IMR-90 (cell line): ENCODE data around the gene PDXK. TPM values are rescaled to one million over a fixed set of nuclear protein-coding genes. Genes with fewer than 3 reads are reported as not detected.

ENCODE experiments used
- ATAC-seq: fragments of 200-7000 bp; cut with Tn5 transposase; 2 replicates; pipeline ENCODE4 v1.9.1; 2020; ENCODE audit warnings: low read depth, mild to moderate bottlenecking, moderate library complexity
- BruUV-seq: library from RNA; stranded (reverse); fragments of 400-500 nt; replicated peaks from 2 replicates; lab custom pipeline; 2021; lab: Mats Ljungman, UMichigan
- CTCF ChIA-PET: fragments of 300-600 bp; formaldehyde crosslinking; extraction: SDS; loops from one replicate; lab custom pipeline; 2021; ENCODE audit warnings: antibody characterized with exemption; lab: Yijun Ruan, JAX
- POLR2A ChIA-PET: fragments of 300-600 bp; sonication (Branson Sonifier 250); formaldehyde crosslinking; loops from one replicate; lab custom pipeline; 2022; ENCODE audit warnings: antibody characterized with exemption; ENCODE audit not compliant: unreplicated experiment; lab: Charles Lee
- DNase-seq: peaks from one replicate; pipeline ENCODE4 v3.0.0; 2013
- H2AFZ ChIP-seq: replicated peaks from 2 replicates; pipeline ENCODE3; 2013; ENCODE audit warnings: low read length, mild to moderate bottlenecking; ENCODE audit not compliant: poor library complexity
- H2AK5ac ChIP-seq: 2 replicates; pipeline ENCODE4 v1.6.1; 2013; ENCODE audit warnings: low read depth, low read length, inconsistent platforms
- H2AK9ac ChIP-seq: replicated peaks from 2 replicates; pipeline ENCODE3; 2013; ENCODE audit warnings: mild to moderate bottlenecking, low read depth, low read length, moderate library complexity; ENCODE audit not compliant: poor library complexity
- H2BK120ac ChIP-seq: 2 replicates; pipeline ENCODE4 v1.6.1; 2013; ENCODE audit warnings: low read depth, low read length, inconsistent platforms
- H2BK15ac ChIP-seq: 3 replicates; pipeline ENCODE4 v1.6.1; 2013; ENCODE audit warnings: low read depth, low read length, inconsistent platforms
- H2BK20ac ChIP-seq: 2 replicates; pipeline ENCODE4 v1.6.1; 2013; ENCODE audit warnings: low read depth, mild to moderate bottlenecking, inconsistent platforms, low read length, moderate library complexity
- H2BK5ac ChIP-seq: 2 replicates; pipeline ENCODE4 v1.6.1; 2013; ENCODE audit warnings: mild to moderate bottlenecking, low read depth, low read length, inconsistent platforms; ENCODE audit not compliant: poor library complexity, severe bottlenecking
- H3K14ac ChIP-seq: replicated peaks from 2 replicates; pipeline ENCODE4 v1.6.1; 2013; ENCODE audit warnings: low read depth, low read length, inconsistent platforms
- H3K18ac ChIP-seq: 2 replicates; pipeline ENCODE4 v1.6.1; 2013; ENCODE audit warnings: low read depth, low read length, control low read depth
- H3K23ac ChIP-seq: 2 replicates; pipeline ENCODE4 v1.6.1; 2013; ENCODE audit warnings: low read depth, low read length, inconsistent platforms
- H3K27ac ChIP-seq: 2 replicates; pipeline ENCODE4 v1.5.1; 2013; ENCODE audit warnings: mild to moderate bottlenecking, control low read depth, low read length; ENCODE audit not compliant: insufficient read depth
- H3K27me3 ChIP-seq: 2 replicates; pipeline ENCODE4 v1.6.1; 2013; ENCODE audit warnings: low read length; ENCODE audit not compliant: control insufficient read depth, insufficient read depth
- H3K36me3 ChIP-seq: 2 replicates; pipeline ENCODE4 v1.6.1; 2013; ENCODE audit warnings: low read length, mixed read lengths; ENCODE audit not compliant: control insufficient read depth, insufficient read depth
- H3K4ac ChIP-seq: 2 replicates; pipeline ENCODE4 v1.6.1; 2013; ENCODE audit warnings: low read depth, low read length, inconsistent platforms
- H3K4me1 ChIP-seq: 2 replicates; pipeline ENCODE4 v1.6.1; 2013; ENCODE audit warnings: low read length, mixed read lengths; ENCODE audit not compliant: control insufficient read depth, insufficient read depth
- H3K4me2 ChIP-seq: 2 replicates; pipeline ENCODE4 v1.6.1; 2013; ENCODE audit warnings: low read depth, mild to moderate bottlenecking, control low read depth, low read length, moderate library complexity
- H3K4me3 ChIP-seq: 2 replicates; pipeline ENCODE4 v1.5.1; 2013; ENCODE audit warnings: low read depth, mild to moderate bottlenecking, control low read depth, low read length, moderate library complexity; ENCODE audit not compliant: insufficient read depth
- H3K56ac ChIP-seq: 2 replicates; pipeline ENCODE4 v1.6.1; 2013; ENCODE audit warnings: low read length, inconsistent platforms; ENCODE audit not compliant: insufficient read depth; ENCODE audit errors: extremely low read depth
- H3K79me1 ChIP-seq, 2 experiments: 2 replicates each; pipeline ENCODE4 v1.6.1; 2013; ENCODE audit warnings: low read length in 2 of 2, inconsistent platforms in 1 of 2, low read depth in 1 of 2
- H3K9ac ChIP-seq: 2 replicates; pipeline ENCODE4 v1.6.1; 2013; ENCODE audit warnings: low read depth, low read length, control low read depth
- H3K9me1 ChIP-seq: 2 replicates; pipeline ENCODE4 v1.6.1; 2013; ENCODE audit warnings: low read length, inconsistent platforms; ENCODE audit not compliant: insufficient read depth
- H3K9me3 ChIP-seq: 2 replicates; pipeline ENCODE4 v1.6.1; 2013; ENCODE audit warnings: low read length; ENCODE audit not compliant: control insufficient read depth, insufficient read depth
- H4K20me1 ChIP-seq: 2 replicates; pipeline ENCODE4 v1.6.1; 2013; ENCODE audit warnings: low read length, inconsistent platforms; ENCODE audit not compliant: insufficient read depth
- H4K5ac ChIP-seq: 2 replicates; pipeline ENCODE4 v1.6.1; 2013; ENCODE audit warnings: mild to moderate bottlenecking, low read depth, low read length, control low read depth
- H4K8ac ChIP-seq, 2 experiments: 2 replicates each; pipeline ENCODE4 v1.6.1; 2013; ENCODE audit warnings: low read depth in 2 of 2, low read length in 2 of 2, control low read depth in 1 of 2, inconsistent platforms in 1 of 2
- H4K91ac ChIP-seq: 2 replicates; pipeline ENCODE4 v1.6.1; 2013; ENCODE audit warnings: low read depth, low read length, inconsistent platforms; ENCODE audit not compliant: insufficient read depth
- CHD1 ChIP-seq: IDR thresholded peaks from 2 replicates; pipeline ENCODE4 v1.6.1; 2012; ENCODE audit warnings: low read depth, low read length, improper control_type of control experiment
- MAFK ChIP-seq: IDR thresholded peaks from 2 replicates; pipeline ENCODE4 v1.6.1; 2012; ENCODE audit warnings: low read depth, low read length, improper control_type of control experiment
- RAD21 ChIP-seq: IDR thresholded peaks from 2 replicates; pipeline ENCODE4 v1.6.1; 2012; ENCODE audit warnings: low read length, improper control_type of control experiment
- WGBS, 2 experiments: methylation state at CpG; one replicate each; pipeline versions ENCODE4 v1.1.5 to v1.1.7; 2013; ENCODE audit warnings: missing lambda C conversion rate in 2 of 2; ENCODE audit not compliant: insufficient read length in 1 of 2; ENCODE audit errors: extremely low coverage in 2 of 2; 5-methylcytosine and 5-hydroxymethylcytosine counted together
- dilution Hi-C: fragments of 300-500 bp; cut with HindIII; formaldehyde crosslinking; loops from one replicate; pipeline ENCODE4 v1.14.3; 2018; ENCODE audit warnings: low sequenced_read_pairs; ENCODE audit not compliant: unreplicated experiment
- in situ Hi-C: fragments of 300-500 bp; cut with MboI; formaldehyde crosslinking; loops from 3 replicates; pipeline ENCODE4 v1.14.3; 2019; ENCODE audit warnings: low sequenced_read_pairs, inconsistent platforms, mixed read lengths
- intact Hi-C: fragments of 100-400 bp; cut with micrococcal nuclease; formaldehyde crosslinking; loops from 2 replicates; pipeline ENCODE4 v1.10.0; 2022
- polyA plus RNA-seq, 3 experiments: library from polyadenylated mRNA; depleted of rRNA; stranded (reverse); fragments of >200 nt; gene quantifications; 2 replicates each; pipeline ENCODE4 v1.2.3, GENCODE V29; 2012; ENCODE audit warnings: low replicate concordance in 1 of 3
- total RNA-seq: library from RNA; depleted of rRNA; stranded (reverse); fragments of >200 nt; gene quantifications from 2 replicates; pipeline ENCODE4 v1.2.3, GENCODE V29; 2012
- TF ChIP-seq, protein P1 (sequence below): conservative IDR thresholded peaks from 2 replicates; pipeline ENCODE4 v1.5.1; 2012; ENCODE audit warnings: mild to moderate bottlenecking, low read depth, low read length, improper control_type of control experiment

PDXK gene
- total and polyA plus RNA-seq, 2 of the 4 experiments (the other 2 are of a cell fraction): 155 to 312 TPM

DNA sequence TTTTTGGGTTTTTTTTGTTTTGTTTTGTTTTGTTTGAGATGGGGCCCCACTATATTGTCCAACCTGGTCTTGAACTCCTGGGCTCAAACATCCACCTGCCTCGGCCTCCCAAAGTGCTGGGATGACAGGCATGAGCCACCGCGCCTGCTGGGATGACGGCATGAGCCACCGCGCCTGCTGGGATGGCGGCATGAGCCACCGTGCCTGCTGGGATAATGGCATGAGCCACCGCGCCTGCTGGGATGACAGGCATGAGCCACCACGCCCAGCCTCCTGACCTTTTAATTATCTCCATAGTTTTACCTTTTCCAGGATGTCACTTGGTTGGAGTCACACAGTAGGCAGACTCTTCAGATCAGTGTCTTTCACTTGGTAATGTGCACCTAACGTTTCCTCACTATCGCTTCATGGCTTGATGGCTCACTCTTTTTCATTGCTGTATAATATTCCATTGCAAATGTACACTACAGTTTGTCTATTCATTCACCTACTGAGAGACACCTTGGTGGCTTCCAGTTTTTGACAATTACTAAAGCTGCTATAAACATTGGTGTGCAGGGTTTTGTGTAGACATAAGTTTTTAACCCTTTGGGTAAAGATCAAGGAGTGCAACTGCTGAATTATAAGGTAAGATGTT, 10.1 kb upstream of the PDXK start:
- ChIA-PET CTCF (no interaction called here), POLR2A (no interaction called here)
- Histone ChIP-seq H2BK20ac (no peak overlapping the region), H4K91ac (no peak overlapping the region), H3K36me3 (no peaks in the 10 kb centered on the region), H3K27me3 (no peaks in the 10 kb centered on the region; the same call in 1 of the 2 replicates), H3K9me1 (no peaks in the 10 kb centered on the region), H3K4me3 (no peak overlapping the region), H2AK9ac (no peak overlapping the region), H3K14ac (no peak overlapping the region), H3K23ac (no peak overlapping the region), H3K9me3 (peaks cover 2% of the 10 kb centered on the region; the same call in 1 of the 2 replicates), H3K4me2 (no peak overlapping the region), H3K79me1 (no peaks in the 10 kb centered on the region), H3K56ac (no peak overlapping the region), H4K20me1 (no peaks in the 10 kb centered on the region), H3K18ac (no peak overlapping the region), H2AK5ac (no peak overlapping the region), H2BK5ac (no peak overlapping the region), H3K4me1 (peaks cover 3% of the 10 kb centered on the region; the same call in 1 of the 2 replicates), H3K9ac (no peak overlapping the region), H2AFZ (no peak overlapping the region), H3K27ac (no peak overlapping the region), H4K8ac (no peak overlapping the region), H4K5ac (no peak overlapping the region), H3K4ac (no peak overlapping the region), H2BK15ac (no peak overlapping the region), H2BK120ac (no peak overlapping the region)
- dilution Hi-C loops: no loop called here
- no TSS peak for BruUV-seq
- WGBS, 2 experiments: 83% methylated on average over 9 of the region's 13 CpGs; no CpG with 5 or more reads in 1 of the 2 experiments
- no peak for DNase-seq
- no peak for ATAC-seq
- intact Hi-C loops: no loop called here
- in situ Hi-C loops: no loop called here
- TF ChIP-seq RAD21 (no peak), MAFK (no peak), CHD1 (no peak)
- TF ChIP-seq, protein P1, sequence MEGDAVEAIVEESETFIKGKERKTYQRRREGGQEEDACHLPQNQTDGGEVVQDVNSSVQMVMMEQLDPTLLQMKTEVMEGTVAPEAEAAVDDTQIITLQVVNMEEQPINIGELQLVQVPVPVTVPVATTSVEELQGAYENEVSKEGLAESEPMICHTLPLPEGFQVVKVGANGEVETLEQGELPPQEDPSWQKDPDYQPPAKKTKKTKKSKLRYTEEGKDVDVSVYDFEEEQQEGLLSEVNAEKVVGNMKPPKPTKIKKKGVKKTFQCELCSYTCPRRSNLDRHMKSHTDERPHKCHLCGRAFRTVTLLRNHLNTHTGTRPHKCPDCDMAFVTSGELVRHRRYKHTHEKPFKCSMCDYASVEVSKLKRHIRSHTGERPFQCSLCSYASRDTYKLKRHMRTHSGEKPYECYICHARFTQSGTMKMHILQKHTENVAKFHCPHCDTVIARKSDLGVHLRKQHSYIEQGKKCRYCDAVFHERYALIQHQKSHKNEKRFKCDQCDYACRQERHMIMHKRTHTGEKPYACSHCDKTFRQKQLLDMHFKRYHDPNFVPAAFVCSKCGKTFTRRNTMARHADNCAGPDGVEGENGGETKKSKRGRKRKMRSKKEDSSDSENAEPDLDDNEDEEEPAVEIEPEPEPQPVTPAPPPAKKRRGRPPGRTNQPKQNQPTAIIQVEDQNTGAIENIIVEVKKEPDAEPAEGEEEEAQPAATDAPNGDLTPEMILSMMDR: no peak
